WTC11 (cell line): ENCODE results near the gene HUS1. TPM values are rescaled to one million over a fixed set of nuclear protein-coding genes. Genes with fewer than 3 reads are reported as not detected.

Experiments used
- ATAC-seq: fragments of 200-7000 bp; cut with Tn5 transposase; 2 replicates; pipeline ENCODE4 v1.10.0; 2021; ENCODE audit warnings: mild to moderate bottlenecking, moderate library complexity
- CTCF ChIA-PET: fragments of 300-600 bp; sonication (Branson Sonifier 250); formaldehyde crosslinking; loops from one replicate; lab custom pipeline; 2021; ENCODE audit warnings: antibody characterized with exemption; lab: Charles Lee
- POLR2A ChIA-PET: fragments of 350-600 bp; sonication (Branson Sonifier 250); formaldehyde crosslinking; loops from one replicate; lab custom pipeline; 2021; ENCODE audit warnings: antibody characterized with exemption; lab: Charles Lee
- DNase-seq: peaks from one replicate; pipeline ENCODE4 v3.0.0; 2021; ENCODE audit warnings: low spot score
- H3K27ac Mint-ChIP-seq: 2 replicates; pipeline ENCODE4 v1.8.0; 2021; ENCODE audit warnings: mixed read lengths
- H3K27me3 Mint-ChIP-seq: 2 replicates; pipeline ENCODE4 v1.8.0; 2021; ENCODE audit warnings: low read depth, mild to moderate bottlenecking, moderate library complexity, mixed read lengths
- H3K36me3 Mint-ChIP-seq: 2 replicates; pipeline ENCODE4 v1.8.0; 2021; ENCODE audit warnings: mixed read lengths
- H3K4me1 Mint-ChIP-seq: 2 replicates; pipeline ENCODE4 v1.8.0; 2022; ENCODE audit warnings: mixed read lengths
- H3K4me3 Mint-ChIP-seq: 2 replicates; pipeline ENCODE4 v1.8.0; 2021; ENCODE audit warnings: mild to moderate bottlenecking, moderate library complexity, mixed read lengths
- H3K9me3 Mint-ChIP-seq: 2 replicates; pipeline ENCODE4 v1.8.0; 2021; ENCODE audit warnings: mixed read lengths
- ATF1 ChIP-seq: sonication (generic); formaldehyde crosslinking; IDR thresholded peaks from 2 replicates; pipeline ENCODE4 v1.8.1; 2023; ENCODE audit warnings: mild to moderate bottlenecking, moderate library complexity, missing genetic modification reagents
- E2F4 ChIP-seq: sonication (generic); formaldehyde crosslinking; IDR thresholded peaks from 2 replicates; pipeline ENCODE4 v1.8.1; 2022; ENCODE audit warnings: low read depth, mild to moderate bottlenecking, moderate library complexity, missing genetic modification reagents, borderline replicate concordance
- EMX1 ChIP-seq: fragments of 250-450 bp; sonication (Bioruptor Pico); IDR thresholded peaks from 2 replicates; pipeline ENCODE4 v1.8.0; 2021; ENCODE audit warnings: mild to moderate bottlenecking
- ERG ChIP-seq: fragments of 250-450 bp; sonication (Bioruptor Pico); IDR thresholded peaks from 2 replicates; pipeline ENCODE4 v1.8.0; 2021; ENCODE audit warnings: mild to moderate bottlenecking
- ETV6 ChIP-seq: sonication (generic); formaldehyde crosslinking; IDR thresholded peaks from 2 replicates; pipeline ENCODE4 v1.8.1; 2022; ENCODE audit warnings: mild to moderate bottlenecking, missing genetic modification reagents
- FOXJ3 ChIP-seq: sonication (generic); formaldehyde crosslinking; IDR thresholded peaks from 2 replicates; pipeline ENCODE4 v1.9.0; 2021; ENCODE audit warnings: missing genetic modification reagents, mild to moderate bottlenecking, borderline replicate concordance
- GTF2I ChIP-seq: fragments of 250-450 bp; sonication (Bioruptor Pico); conservative IDR thresholded peaks from 2 replicates; pipeline ENCODE4 v1.4.0; 2021; ENCODE audit warnings: mild to moderate bottlenecking
- MXD4 ChIP-seq: fragments of 250-450 bp; sonication (Bioruptor Pico); IDR thresholded peaks from 2 replicates; pipeline ENCODE4 v1.8.0; 2021; ENCODE audit warnings: mild to moderate bottlenecking, moderate library complexity, borderline replicate concordance
- NFYB ChIP-seq: sonication (generic); formaldehyde crosslinking; conservative IDR thresholded peaks from 2 replicates; pipeline ENCODE4 v1.8.0; 2022; ENCODE audit warnings: low read depth, missing genetic modification reagents
- PRRX2 ChIP-seq: fragments of 250-450 bp; sonication (Bioruptor Pico); IDR thresholded peaks from 2 replicates; pipeline ENCODE4 v1.8.0; 2021; ENCODE audit warnings: mild to moderate bottlenecking
- RORB ChIP-seq: fragments of 250-450 bp; sonication (Bioruptor Pico); IDR thresholded peaks from 2 replicates; pipeline ENCODE4 v1.9.0; 2021; ENCODE audit warnings: mild to moderate bottlenecking
- SMAD3 ChIP-seq: sonication (generic); formaldehyde crosslinking; IDR thresholded peaks from 2 replicates; pipeline ENCODE4 v1.8.0; 2022; ENCODE audit warnings: missing genetic modification reagents, mild to moderate bottlenecking, borderline replicate concordance
- ZBTB43 ChIP-seq: sonication (generic); formaldehyde crosslinking; IDR thresholded peaks from 2 replicates; pipeline ENCODE4 v1.8.1; 2023; ENCODE audit warnings: mild to moderate bottlenecking, missing genetic modification reagents
- ZNF219 ChIP-seq: sonication (generic); formaldehyde crosslinking; IDR thresholded peaks from 2 replicates; pipeline ENCODE4 v1.8.0; 2023; ENCODE audit warnings: missing genetic modification reagents, mild to moderate bottlenecking, borderline replicate concordance
- ZNF232 ChIP-seq: sonication (generic); formaldehyde crosslinking; IDR thresholded peaks from 2 replicates; pipeline ENCODE4 v1.8.0; 2022; ENCODE audit warnings: mild to moderate bottlenecking, missing genetic modification reagents
- total RNA-seq: library from RNA; stranded (reverse); gene quantifications from 3 replicates; pipeline ENCODE4 v1.2.3, GENCODE V29; 2021
- TF ChIP-seq, protein P1 (sequence below): fragments of 250-450 bp; sonication (Bioruptor Pico); IDR thresholded peaks from 2 replicates; pipeline ENCODE4 v1.9.0; 2021; ENCODE audit warnings: mild to moderate bottlenecking
- TF ChIP-seq, protein P2 (sequence below): sonication (generic); formaldehyde crosslinking; IDR thresholded peaks from 2 replicates; pipeline ENCODE4 v1.8.1; 2022; ENCODE audit warnings: low read depth, missing genetic modification reagents, borderline replicate concordance
- TF ChIP-seq, protein P3 (sequence below): fragments of 250-450 bp; sonication (Bioruptor Pico); IDR thresholded peaks from 2 replicates; pipeline ENCODE4 v1.9.0; 2021; ENCODE audit warnings: moderate library complexity, mild to moderate bottlenecking, inconsistent platforms, borderline replicate concordance
- TF ChIP-seq, protein P4 (sequence below): sonication (generic); formaldehyde crosslinking; conservative IDR thresholded peaks from 2 replicates; pipeline ENCODE4 v1.8.1; 2022; ENCODE audit warnings: mild to moderate bottlenecking, missing genetic modification reagents
- TF ChIP-seq, protein P5 (sequence below): sonication (generic); formaldehyde crosslinking; IDR thresholded peaks from 2 replicates; pipeline ENCODE4 v1.8.1; 2023; ENCODE audit warnings: mild to moderate bottlenecking, moderate library complexity, missing genetic modification reagents

HUS1 gene
- total RNA-seq, 1 experiment from 2014 or later, result 33.4 TPM

- ATAC-seq, result no peak
- CTCF ChIA-PET, result no interaction called here
- Mint-ChIP-seq H3K27ac (no peak overlapping the region), H3K9me3 (no peaks in the 10 kb centered on the region), H3K36me3 (no peaks in the 10 kb centered on the region), H3K27me3 (no peaks in the 10 kb centered on the region; the same call in 1 of the 2 replicates), H3K4me1 (peaks cover 18% of the 10 kb centered on the region), H3K4me3 (no peak overlapping the region)
- TF ChIP-seq, protein P1, sequence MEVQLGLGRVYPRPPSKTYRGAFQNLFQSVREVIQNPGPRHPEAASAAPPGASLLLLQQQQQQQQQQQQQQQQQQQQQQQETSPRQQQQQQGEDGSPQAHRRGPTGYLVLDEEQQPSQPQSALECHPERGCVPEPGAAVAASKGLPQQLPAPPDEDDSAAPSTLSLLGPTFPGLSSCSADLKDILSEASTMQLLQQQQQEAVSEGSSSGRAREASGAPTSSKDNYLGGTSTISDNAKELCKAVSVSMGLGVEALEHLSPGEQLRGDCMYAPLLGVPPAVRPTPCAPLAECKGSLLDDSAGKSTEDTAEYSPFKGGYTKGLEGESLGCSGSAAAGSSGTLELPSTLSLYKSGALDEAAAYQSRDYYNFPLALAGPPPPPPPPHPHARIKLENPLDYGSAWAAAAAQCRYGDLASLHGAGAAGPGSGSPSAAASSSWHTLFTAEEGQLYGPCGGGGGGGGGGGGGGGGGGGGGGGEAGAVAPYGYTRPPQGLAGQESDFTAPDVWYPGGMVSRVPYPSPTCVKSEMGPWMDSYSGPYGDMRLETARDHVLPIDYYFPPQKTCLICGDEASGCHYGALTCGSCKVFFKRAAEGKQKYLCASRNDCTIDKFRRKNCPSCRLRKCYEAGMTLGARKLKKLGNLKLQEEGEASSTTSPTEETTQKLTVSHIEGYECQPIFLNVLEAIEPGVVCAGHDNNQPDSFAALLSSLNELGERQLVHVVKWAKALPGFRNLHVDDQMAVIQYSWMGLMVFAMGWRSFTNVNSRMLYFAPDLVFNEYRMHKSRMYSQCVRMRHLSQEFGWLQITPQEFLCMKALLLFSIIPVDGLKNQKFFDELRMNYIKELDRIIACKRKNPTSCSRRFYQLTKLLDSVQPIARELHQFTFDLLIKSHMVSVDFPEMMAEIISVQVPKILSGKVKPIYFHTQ, result no peak
- TF ChIP-seq ETV6 (CRISPR knock-in tag), result no peak
- no peak for TF ChIP-seq EMX1
- no peak for TF ChIP-seq PRRX2
- TF ChIP-seq, protein P2, sequence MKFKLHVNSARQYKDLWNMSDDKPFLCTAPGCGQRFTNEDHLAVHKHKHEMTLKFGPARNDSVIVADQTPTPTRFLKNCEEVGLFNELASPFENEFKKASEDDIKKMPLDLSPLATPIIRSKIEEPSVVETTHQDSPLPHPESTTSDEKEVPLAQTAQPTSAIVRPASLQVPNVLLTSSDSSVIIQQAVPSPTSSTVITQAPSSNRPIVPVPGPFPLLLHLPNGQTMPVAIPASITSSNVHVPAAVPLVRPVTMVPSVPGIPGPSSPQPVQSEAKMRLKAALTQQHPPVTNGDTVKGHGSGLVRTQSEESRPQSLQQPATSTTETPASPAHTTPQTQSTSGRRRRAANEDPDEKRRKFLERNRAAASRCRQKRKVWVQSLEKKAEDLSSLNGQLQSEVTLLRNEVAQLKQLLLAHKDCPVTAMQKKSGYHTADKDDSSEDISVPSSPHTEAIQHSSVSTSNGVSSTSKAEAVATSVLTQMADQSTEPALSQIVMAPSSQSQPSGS, result no peak
- TF ChIP-seq GTF2I (CRISPR knock-in tag), result no peak
- no peak for TF ChIP-seq MXD4 (CRISPR knock-in tag)
- no peak for TF ChIP-seq ZNF219 (CRISPR knock-in tag)
- no peak for TF ChIP-seq FOXJ3 (CRISPR knock-in tag)
- no peak for TF ChIP-seq ATF1 (CRISPR knock-in tag)
- TF ChIP-seq SMAD3 (CRISPR knock-in tag), result no peak
- no peak for TF ChIP-seq E2F4
- TF ChIP-seq ZNF232 (CRISPR knock-in tag), result no peak
- TF ChIP-seq ZBTB43, result no peak
- TF ChIP-seq, protein P3, sequence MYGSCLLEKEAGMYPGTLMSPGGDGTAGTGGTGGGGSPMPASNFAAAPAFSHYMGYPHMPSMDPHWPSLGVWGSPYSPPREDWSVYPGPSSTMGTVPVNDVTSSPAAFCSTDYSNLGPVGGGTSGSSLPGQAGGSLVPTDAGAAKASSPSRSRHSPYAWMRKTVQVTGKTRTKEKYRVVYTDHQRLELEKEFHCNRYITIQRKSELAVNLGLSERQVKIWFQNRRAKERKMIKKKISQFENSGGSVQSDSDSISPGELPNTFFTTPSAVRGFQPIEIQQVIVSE (CRISPR knock-in tag), result no peak
- POLR2A ChIA-PET, result no interaction called here
- DNase-seq, result no peak
Measured at GRCh38 chr7:47933215-47933614, 46.2 kb downstream of the HUS1 start.

DNA sequence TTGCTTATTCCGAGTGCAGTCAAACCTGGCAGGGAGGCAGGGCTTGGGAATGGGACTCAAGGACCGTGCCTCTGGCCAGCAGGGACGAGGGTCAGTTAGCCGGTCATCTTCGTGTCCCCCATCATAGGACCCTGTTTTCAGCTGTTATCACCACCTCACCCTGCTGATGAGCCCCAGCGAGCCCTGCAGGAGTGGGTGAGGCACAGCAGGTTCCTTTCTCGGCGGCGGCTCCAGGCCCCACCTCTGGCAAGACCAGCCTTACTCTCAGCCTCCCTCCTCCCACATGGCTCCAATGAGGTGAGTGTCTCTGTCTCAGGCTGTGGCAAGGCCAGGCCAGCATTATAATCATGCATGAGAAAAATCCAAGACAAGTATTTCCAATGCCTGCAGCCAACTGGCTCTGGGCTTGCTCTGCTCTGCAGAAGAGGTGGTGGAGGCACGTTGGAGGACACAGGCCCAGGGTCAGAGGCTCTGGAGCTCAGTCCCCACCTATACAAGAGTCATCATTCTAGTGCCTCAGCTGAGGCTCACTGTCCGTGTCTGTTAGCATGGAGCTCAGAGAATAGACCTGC lies 46.9 kb downstream of the HUS1 start:
- ChIA-PET POLR2A (no interaction called here), CTCF (interaction anchor here (0.5 kb wide), 1 partner anchor 351 kb away, joined by 4 read pairs; no protein-coding TSS in a partner anchor)
- no peak for DNase-seq
- H3K9me3 Mint-ChIP-seq, result peaks cover 4% of the 10 kb centered on the region
- no peaks in the 10 kb centered on the region for H3K36me3 Mint-ChIP-seq
- H3K27me3 Mint-ChIP-seq, result no peaks in the 10 kb centered on the region; the same call in 1 of the 2 replicates
- peaks cover 17% of the 10 kb centered on the region for H3K4me1 Mint-ChIP-seq
- no peak overlapping the region for H3K4me3 Mint-ChIP-seq
- TF ChIP-seq, protein P4, sequence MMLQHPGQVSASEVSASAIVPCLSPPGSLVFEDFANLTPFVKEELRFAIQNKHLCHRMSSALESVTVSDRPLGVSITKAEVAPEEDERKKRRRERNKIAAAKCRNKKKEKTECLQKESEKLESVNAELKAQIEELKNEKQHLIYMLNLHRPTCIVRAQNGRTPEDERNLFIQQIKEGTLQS (CRISPR knock-in tag), result no peak
- TF ChIP-seq, protein P5, sequence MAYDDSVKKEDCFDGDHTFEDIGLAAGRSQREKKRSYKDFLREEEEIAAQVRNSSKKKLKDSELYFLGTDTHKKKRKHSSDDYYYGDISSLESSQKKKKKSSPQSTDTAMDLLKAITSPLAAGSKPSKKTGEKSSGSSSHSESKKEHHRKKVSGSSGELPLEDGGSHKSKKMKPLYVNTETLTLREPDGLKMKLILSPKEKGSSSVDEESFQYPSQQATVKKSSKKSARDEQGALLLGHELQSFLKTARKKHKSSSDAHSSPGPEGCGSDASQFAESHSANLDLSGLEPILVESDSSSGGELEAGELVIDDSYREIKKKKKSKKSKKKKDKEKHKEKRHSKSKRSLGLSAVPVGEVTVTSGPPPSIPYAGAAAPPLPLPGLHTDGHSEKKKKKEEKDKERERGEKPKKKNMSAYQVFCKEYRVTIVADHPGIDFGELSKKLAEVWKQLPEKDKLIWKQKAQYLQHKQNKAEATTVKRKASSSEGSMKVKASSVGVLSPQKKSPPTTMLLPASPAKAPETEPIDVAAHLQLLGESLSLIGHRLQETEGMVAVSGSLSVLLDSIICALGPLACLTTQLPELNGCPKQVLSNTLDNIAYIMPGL (CRISPR knock-in tag), result no peak
- no peak for TF ChIP-seq ERG (CRISPR knock-in tag)
- no peak for TF ChIP-seq RORB
- TF ChIP-seq NFYB (CRISPR knock-in tag), result no peak
- no peak for ATAC-seq
- H3K27ac Mint-ChIP-seq, result no peak overlapping the region
